Measurements from ENCODE around the gene TMSB4X. TPM values are rescaled to one million over a fixed set of nuclear protein-coding genes. Genes with fewer than 3 reads are reported as not detected.

TMSB4X gene
- total RNA-seq, 1 donor from 2014 or later: 4,388 TPM

DNA sequence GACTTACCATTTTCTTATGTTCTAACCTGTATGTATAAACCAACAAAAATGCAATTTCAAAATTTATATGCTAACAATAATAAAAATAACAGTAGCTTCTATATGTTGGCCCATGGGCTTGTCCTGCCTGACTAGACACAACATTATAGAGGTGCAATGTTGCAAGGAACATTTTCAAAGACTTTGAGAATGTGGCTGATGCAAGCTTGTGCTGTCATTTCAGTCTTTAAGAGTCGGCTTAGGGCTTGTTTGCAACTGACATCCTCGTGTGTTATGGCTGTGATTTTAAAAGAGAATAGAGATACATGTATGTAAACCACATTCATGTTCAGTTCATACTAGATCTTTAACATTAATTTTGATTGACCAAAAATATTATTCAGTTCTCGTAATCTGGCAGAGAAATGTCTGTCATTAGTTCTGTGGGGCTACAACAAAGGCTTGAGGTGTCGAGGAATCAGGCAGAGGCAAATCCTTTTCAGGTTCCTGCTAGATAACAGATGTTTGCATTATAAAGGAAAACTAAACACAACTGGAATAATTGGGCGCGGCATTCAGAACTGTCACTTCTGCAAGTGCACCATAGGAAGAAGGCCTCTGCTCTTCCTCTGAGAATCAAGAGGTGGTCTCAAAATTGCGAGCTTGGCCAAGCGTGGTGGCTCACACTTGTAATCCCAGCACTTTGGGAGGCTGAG, 13.1 kb downstream of the TMSB4X start:
- Histone ChIP-seq H3K4me1 (ENCODE audit: insufficient read depth, low read length) (peaks cover 19% of the 10 kb centered on the region), H3K9ac (ENCODE audit: low read length) (no peak overlapping the region), H3K4me3 (ENCODE audit: insufficient read depth, low read depth, low read length) (no peak overlapping the region), H4K20me1 (ENCODE audit: insufficient read depth, low read length) (no peaks in the 10 kb centered on the region), H2AFZ (ENCODE audit: low read depth, low read length) (no peak overlapping the region), H3K27ac (ENCODE audit: low read depth, low read length) (no peak overlapping the region), H3K36me3 (ENCODE audit: insufficient read depth, low read length) (no peaks in the 10 kb centered on the region), H3K9me3 (ENCODE audit: insufficient read depth, low read depth, low read length) (no peaks in the 10 kb centered on the region), H3K4me2 (ENCODE audit: low read length) (no peak overlapping the region), H3K27me3 (ENCODE audit: insufficient read depth, low read length) (no peaks in the 10 kb centered on the region), H3K79me2 (ENCODE audit: insufficient read depth, low read length) (no peaks in the 10 kb centered on the region)
- Mint-ChIP-seq H3K4me1 (ENCODE audit: low read depth, unreplicated experiment) (peaks cover 25% of the 10 kb centered on the region), H3K27me3 (ENCODE audit: low read depth, unreplicated experiment) (no peaks in the 10 kb centered on the region), H3K9me3 (ENCODE audit: unreplicated experiment) (no peaks in the 10 kb centered on the region), H3K4me3 (ENCODE audit: unreplicated experiment) (no peak overlapping the region), H3K36me3 (ENCODE audit: low read depth, unreplicated experiment) (no peaks in the 10 kb centered on the region), H3K27ac (ENCODE audit: unreplicated experiment) (peak overlapping the region; percentile 53)
- FAIRE-seq (no peak), DNase-seq (ENCODE audit: low read depth) (no peak)
- TF ChIP-seq, protein P1, sequence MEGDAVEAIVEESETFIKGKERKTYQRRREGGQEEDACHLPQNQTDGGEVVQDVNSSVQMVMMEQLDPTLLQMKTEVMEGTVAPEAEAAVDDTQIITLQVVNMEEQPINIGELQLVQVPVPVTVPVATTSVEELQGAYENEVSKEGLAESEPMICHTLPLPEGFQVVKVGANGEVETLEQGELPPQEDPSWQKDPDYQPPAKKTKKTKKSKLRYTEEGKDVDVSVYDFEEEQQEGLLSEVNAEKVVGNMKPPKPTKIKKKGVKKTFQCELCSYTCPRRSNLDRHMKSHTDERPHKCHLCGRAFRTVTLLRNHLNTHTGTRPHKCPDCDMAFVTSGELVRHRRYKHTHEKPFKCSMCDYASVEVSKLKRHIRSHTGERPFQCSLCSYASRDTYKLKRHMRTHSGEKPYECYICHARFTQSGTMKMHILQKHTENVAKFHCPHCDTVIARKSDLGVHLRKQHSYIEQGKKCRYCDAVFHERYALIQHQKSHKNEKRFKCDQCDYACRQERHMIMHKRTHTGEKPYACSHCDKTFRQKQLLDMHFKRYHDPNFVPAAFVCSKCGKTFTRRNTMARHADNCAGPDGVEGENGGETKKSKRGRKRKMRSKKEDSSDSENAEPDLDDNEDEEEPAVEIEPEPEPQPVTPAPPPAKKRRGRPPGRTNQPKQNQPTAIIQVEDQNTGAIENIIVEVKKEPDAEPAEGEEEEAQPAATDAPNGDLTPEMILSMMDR (IDR thresholded peaks at IDR 0.05; ENCODE audit: insufficient read depth, low read depth, low read length): no peak
- no peak for TF ChIP-seq EZH2 (IDR thresholded peaks at IDR 0.05; ENCODE audit: insufficient read depth, low read length)

DNA sequence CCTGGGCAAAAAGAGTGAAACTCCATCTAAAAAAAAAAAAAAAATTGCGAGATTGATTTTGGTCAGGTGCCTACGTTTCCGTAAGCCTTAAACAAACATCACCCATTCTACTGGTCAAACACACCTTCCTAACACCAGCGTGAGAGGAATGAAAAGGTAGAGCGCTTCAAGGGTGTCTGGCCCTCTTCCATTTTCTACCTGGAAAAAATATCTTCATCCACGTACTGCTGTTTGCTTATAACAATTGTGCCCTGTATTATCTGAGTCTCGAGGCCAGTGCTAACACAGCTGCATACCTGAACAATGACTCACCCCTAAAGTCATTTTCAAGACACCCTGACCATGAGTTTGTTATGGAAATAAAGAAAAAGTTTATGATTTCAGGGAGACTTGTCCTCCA, 13.9 kb downstream of the TMSB4X start:
- peak overlapping the region; percentile 26 for H3K27ac ChIP-seq (ENCODE audit: low read depth, low read length)
- peak overlapping the region; percentile 23 for H3K9ac ChIP-seq (ENCODE audit: low read length)
- no peaks in the 10 kb centered on the region for H3K9me3 ChIP-seq (ENCODE audit: insufficient read depth, low read depth, low read length)
- TF ChIP-seq, protein P1 (IDR thresholded peaks at IDR 0.05; ENCODE audit: insufficient read depth, low read depth, low read length): no peak
- TF ChIP-seq EZH2 (IDR thresholded peaks at IDR 0.05; ENCODE audit: insufficient read depth, low read length): no peak
- H3K4me2 ChIP-seq (ENCODE audit: low read length): peak overlapping the region; percentile 54
- no peak overlapping the region for H3K4me3 Mint-ChIP-seq (ENCODE audit: unreplicated experiment)
- no peaks in the 10 kb centered on the region for H3K79me2 ChIP-seq (ENCODE audit: insufficient read depth, low read length)
- H3K4me3 ChIP-seq (ENCODE audit: insufficient read depth, low read depth, low read length): no peak overlapping the region
- no peaks in the 10 kb centered on the region for H4K20me1 ChIP-seq (ENCODE audit: insufficient read depth, low read length)
- H3K36me3 Mint-ChIP-seq (ENCODE audit: low read depth, unreplicated experiment): no peaks in the 10 kb centered on the region
- no peaks in the 10 kb centered on the region for H3K36me3 ChIP-seq (ENCODE audit: insufficient read depth, low read length)
- FAIRE-seq (peak; percentile 98), DNase-seq (ENCODE audit: low read depth) (peak; percentile 68)
- H3K4me1 Mint-ChIP-seq (ENCODE audit: low read depth, unreplicated experiment): peaks cover 23% of the 10 kb centered on the region
- peak overlapping the region; percentile 53 for H3K27ac Mint-ChIP-seq (ENCODE audit: unreplicated experiment)
- no peak overlapping the region for H2AFZ ChIP-seq (ENCODE audit: low read depth, low read length)
- H3K4me1 ChIP-seq (ENCODE audit: insufficient read depth, low read length): peaks cover 19% of the 10 kb centered on the region
- H3K27me3 ChIP-seq (ENCODE audit: insufficient read depth, low read length): no peaks in the 10 kb centered on the region
- no peaks in the 10 kb centered on the region for H3K27me3 Mint-ChIP-seq (ENCODE audit: low read depth, unreplicated experiment)
- H3K9me3 Mint-ChIP-seq (ENCODE audit: unreplicated experiment): no peaks in the 10 kb centered on the region

DNA sequence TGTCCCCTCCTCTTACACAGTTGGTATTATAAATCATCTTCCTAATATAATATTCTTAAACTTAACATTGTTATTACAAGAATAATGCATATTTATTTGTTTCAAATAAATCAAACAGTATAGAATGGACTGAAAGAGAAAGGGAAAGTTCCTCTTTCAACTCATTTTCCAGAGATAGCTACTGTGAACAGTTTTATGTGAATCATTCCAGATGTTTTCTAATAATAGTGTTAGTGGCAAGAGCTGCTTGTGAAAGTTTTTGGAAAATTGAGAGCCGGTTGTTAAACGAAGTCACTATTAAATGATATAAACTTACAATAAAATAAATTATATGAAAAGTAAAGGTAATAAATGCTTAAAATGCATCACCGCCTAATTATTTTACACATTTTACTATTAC, 14.6 kb downstream of the TMSB4X start:
- Mint-ChIP-seq H3K27ac (ENCODE audit: unreplicated experiment) (no peak overlapping the region), H3K36me3 (ENCODE audit: low read depth, unreplicated experiment) (no peaks in the 10 kb centered on the region), H3K4me3 (ENCODE audit: unreplicated experiment) (no peak overlapping the region), H3K4me1 (ENCODE audit: low read depth, unreplicated experiment) (peaks cover 18% of the 10 kb centered on the region), H3K27me3 (ENCODE audit: low read depth, unreplicated experiment) (no peaks in the 10 kb centered on the region), H3K9me3 (ENCODE audit: unreplicated experiment) (no peaks in the 10 kb centered on the region)
- H3K79me2 ChIP-seq (ENCODE audit: insufficient read depth, low read length): no peaks in the 10 kb centered on the region
- H3K9ac ChIP-seq (ENCODE audit: low read length): no peak overlapping the region
- H3K9me3 ChIP-seq (ENCODE audit: insufficient read depth, low read depth, low read length): no peaks in the 10 kb centered on the region
- H4K20me1 ChIP-seq (ENCODE audit: insufficient read depth, low read length): no peaks in the 10 kb centered on the region
- no peaks in the 10 kb centered on the region for H3K36me3 ChIP-seq (ENCODE audit: insufficient read depth, low read length)
- no peak overlapping the region for H3K4me3 ChIP-seq (ENCODE audit: insufficient read depth, low read depth, low read length)
- H2AFZ ChIP-seq (ENCODE audit: low read depth, low read length): no peak overlapping the region
- no peak for TF ChIP-seq EZH2 (IDR thresholded peaks at IDR 0.05; ENCODE audit: insufficient read depth, low read length)
- TF ChIP-seq, protein P1 (IDR thresholded peaks at IDR 0.05; ENCODE audit: insufficient read depth, low read depth, low read length): no peak
- H3K27ac ChIP-seq (ENCODE audit: low read depth, low read length): peak overlapping the region; percentile 26
- H3K27me3 ChIP-seq (ENCODE audit: insufficient read depth, low read length): no peaks in the 10 kb centered on the region
- FAIRE-seq (no peak), DNase-seq (ENCODE audit: low read depth) (no peak)
- H3K4me2 ChIP-seq (ENCODE audit: low read length): no peak overlapping the region
- H3K4me1 ChIP-seq (ENCODE audit: insufficient read depth, low read length): peaks cover 15% of the 10 kb centered on the region

Data from astrocyte (in vitro differentiated cells and primary cell).